Measurements from ENCODE around the gene GTF2F2. TPM values are rescaled to one million over a fixed set of nuclear protein-coding genes. Genes with fewer than 3 reads are reported as not detected.

The GTF2F2 gene
- total and polyA plus RNA-seq, 2 experiments from 2014 or later = 42.1 to 75.6 TPM

- H3K4me3 ChIP-seq = no peak overlapping the region
- H4K20me1 ChIP-seq (replicated peaks; ENCODE audit: insufficient read depth) = no peaks in the 10 kb centered on the region
- no peak overlapping the region for H3K27ac ChIP-seq (ENCODE audit: low read depth)
- no peak overlapping the region for H3K4me2 ChIP-seq
- DNase-seq (ENCODE audit: low spot score) (no peak), ATAC-seq (no peak)
- no peaks in the 10 kb centered on the region for H3K9me2 ChIP-seq (ENCODE audit: insufficient read depth)
- no peak overlapping the region for H3K4me3 Mint-ChIP-seq
- H3K9me3 Mint-ChIP-seq = no peaks in the 10 kb centered on the region
- H3K36me3 ChIP-seq (ENCODE audit: insufficient read depth) = no peaks in the 10 kb centered on the region
- no peaks in the 10 kb centered on the region for H3K27me3 ChIP-seq (ENCODE audit: insufficient read depth)
- H3K4me1 Mint-ChIP-seq = peaks cover 4% of the 10 kb centered on the region
- H2AFZ ChIP-seq = no peak overlapping the region
- peaks cover 4% of the 10 kb centered on the region for H3K27me3 Mint-ChIP-seq (ENCODE audit: insufficient read depth, low read depth, poor library complexity)
- TF ChIP-seq ZNF462 (CRISPR knock-in tag; IDR thresholded peaks at IDR 0.05) = no peak
- no peak for TF ChIP-seq JUNB (IDR thresholded peaks at IDR 0.05; ENCODE audit: unreplicated experiment)
- TF ChIP-seq CTCF (conservative IDR thresholded peaks at IDR 0.05; ENCODE audit: low read depth in 2 of 2) = no peak
- TF ChIP-seq NANOG (IDR thresholded peaks at IDR 0.05; ENCODE audit: borderline replicate concordance) = no peak
- TF ChIP-seq EZH2phosphoT487 (IDR thresholded peaks at IDR 0.05; ENCODE audit: unreplicated experiment) = no peak
- no peak for TF ChIP-seq POLR2AphosphoS5 (IDR thresholded peaks at IDR 0.05; ENCODE audit: low read depth)
- no peak for TF ChIP-seq EZH2 (IDR thresholded peaks at IDR 0.05; ENCODE audit: low read depth, unreplicated experiment)
- TF ChIP-seq CREB1 (CRISPR knock-in tag; IDR thresholded peaks at IDR 0.05; ENCODE audit: low read depth) = no peak
- TF ChIP-seq ZNF331 (CRISPR knock-in tag; IDR thresholded peaks at IDR 0.05; ENCODE audit: low read depth) = no peak
- no peak for TF ChIP-seq ZNF114 (CRISPR knock-in tag; IDR thresholded peaks at IDR 0.05)
- H3K36me3 Mint-ChIP-seq (ENCODE audit: low read depth) = peaks cover 8% of the 10 kb centered on the region; the same call in 2 of the 3 replicates
- peaks cover 11% of the 10 kb centered on the region for H3F3A ChIP-seq (replicated peaks; ENCODE audit: low read depth)
- no peak overlapping the region for H3K27ac Mint-ChIP-seq
- H3K79me2 ChIP-seq (replicated peaks; ENCODE audit: insufficient read depth) = no peaks in the 10 kb centered on the region
- H3K4me1 ChIP-seq (ENCODE audit: insufficient read depth) = no peaks in the 10 kb centered on the region; the same call in 1 of the 2 replicates
These were observed 205.5 kb downstream of the GTF2F2 start for GRCh38 chr13:45325806-45326205.

Data from GM23338 (cell line).